HepG2 (cell line): ENCODE data around the gene MCOLN1. TPM values are rescaled to one million over a fixed set of nuclear protein-coding genes. Genes with fewer than 3 reads are reported as not detected.

ENCODE experiments used
- ATAC-seq: fragments of 200-7000 bp; cut with Tn5 transposase; 3 replicates; pipeline ENCODE4 v1.9.1; 2020; ENCODE audit warnings: mild to moderate bottlenecking, moderate library complexity
- BruUV-seq: library from RNA; stranded (reverse); fragments of 400-500 nt; replicated peaks from 2 replicates; lab custom pipeline; 2021; lab: Mats Ljungman, UMichigan
- CTCF ChIA-PET: fragments of 300-600 bp; formaldehyde crosslinking; extraction: SDS; loops from one replicate; lab custom pipeline; 2021; ENCODE audit warnings: low total read pairs, inconsistent platforms, low intra/inter-chr PET ratio; lab: Yijun Ruan, JAX
- POLR2A ChIA-PET: fragments of 350-600 bp; sonication (Branson Sonifier 250); formaldehyde crosslinking; loops from one replicate; lab custom pipeline; 2020; ENCODE audit warnings: antibody characterized with exemption, inconsistent platforms; lab: Yijun Ruan, JAX
- DNase-seq: peaks from one replicate; pipeline ENCODE4 v3.0.0-alpha.2; 2015; ENCODE audit warnings: low spot score
- FAIRE-seq: peaks from 3 replicates; lab custom pipeline; 2011; peaks lifted over from hg19 to GRCh38; lab: Jason Lieb, UNC
- H2AFZ ChIP-seq: one replicate; pipeline ENCODE4 v1.6.1; 2011; ENCODE audit warnings: low read length, inconsistent platforms
- H3K27ac ChIP-seq: fragments of 300-600 bp; 3 replicates; pipeline ENCODE4 v1.8.0; 2011; ENCODE audit warnings: mixed run types, mild to moderate bottlenecking, mixed read lengths, low read length, inconsistent platforms; ENCODE audit not compliant: insufficient read depth; ENCODE audit errors: extremely low read length
- H3K27me3 ChIP-seq, 2 experiments: fragments of 200-600 bp in 1 of 2; 2 replicates in 1 of 2; 3 replicates in 1 of 2; pipeline versions ENCODE4 v1.6.0 to v1.8.0; 2011; ENCODE audit warnings: low read length in 2 of 2, mild to moderate bottlenecking in 2 of 2, moderate library complexity in 2 of 2, inconsistent platforms in 1 of 2; ENCODE audit not compliant: insufficient read depth in 2 of 2, control insufficient read depth in 1 of 2
- H3K36me3 ChIP-seq, 2 experiments: fragments of 200-600 bp in 1 of 2; replicated peaks in 1 of 2; 2 replicates in 1 of 2; 3 replicates in 1 of 2; pipeline versions ENCODE4 v1.5.1 to v1.8.0; 2011; ENCODE audit warnings: low read length in 2 of 2, inconsistent platforms in 1 of 2; ENCODE audit not compliant: insufficient read depth in 2 of 2, control insufficient read depth in 1 of 2
- H3K4me1 ChIP-seq: 2 replicates; pipeline ENCODE4 v1.5.1; 2012; ENCODE audit warnings: low read length, inconsistent platforms; ENCODE audit not compliant: insufficient read depth
- H3K4me2 ChIP-seq: 2 replicates; pipeline ENCODE4 v1.6.0; 2011; ENCODE audit warnings: low read depth, low read length, inconsistent platforms
- H3K4me3 ChIP-seq, 3 experiments: fragments of 200-600 bp in 1 of 3; sonication (generic), shearing (Covaris generic) in 1 of 3; replicated peaks in 1 of 3; 2 replicates each; pipeline ENCODE4 v1.5.1; 2011 to 2016; ENCODE audit warnings: low read length in 3 of 3, inconsistent platforms in 2 of 3, low read depth in 2 of 3, mild to moderate bottlenecking in 2 of 3, control low read depth in 1 of 3, mixed read lengths in 1 of 3; ENCODE audit not compliant: insufficient read depth in 1 of 3
- H3K79me2 ChIP-seq: one replicate; pipeline ENCODE4 v1.6.1; 2011; ENCODE audit warnings: low read length, inconsistent platforms; ENCODE audit not compliant: insufficient read depth
- H3K9ac ChIP-seq: 2 replicates; pipeline ENCODE4 v1.6.0; 2011; ENCODE audit warnings: mild to moderate bottlenecking, low read depth, low read length, inconsistent platforms; ENCODE audit not compliant: insufficient read depth
- H3K9me3 ChIP-seq: 2 replicates; pipeline ENCODE4 v1.5.1; 2012; ENCODE audit warnings: mild to moderate bottlenecking, low read length
- H4K20me1 ChIP-seq: 2 replicates; pipeline ENCODE4 v1.6.0; 2011; ENCODE audit warnings: inconsistent platforms, mild to moderate bottlenecking, low read length, moderate library complexity; ENCODE audit not compliant: insufficient read depth
- FOSL2 ChIP-seq: sonication (generic); formaldehyde crosslinking; IDR thresholded peaks from 2 replicates; pipeline ENCODE4 v1.4.0; 2020; ENCODE audit warnings: missing genetic modification reagents
- HNRNPK ChIP-seq: fragments of 200-400 bp; formaldehyde crosslinking; IDR thresholded peaks from 2 replicates; pipeline ENCODE4 v1.6.1; 2018; ENCODE audit warnings: low read length, low read depth, moderate library complexity, mild to moderate bottlenecking; ENCODE audit not compliant: poor library complexity, severe bottlenecking
- WGBS: methylation state at CpG from one replicate; pipeline ENCODE4 v1.1.6; 2017; ENCODE audit warnings: low lambda C conversion rate; 5-methylcytosine and 5-hydroxymethylcytosine counted together
- in situ Hi-C: cut with HindIII; loops from 2 replicates; pipeline ENCODE4 v1.10.0; 2017; ENCODE audit warnings: low pct_unique_long_range_greater_than_20kb; ENCODE audit not compliant: extremely low pct_ligation_motif_present
- intact Hi-C: fragments of 100-400 bp; cut with micrococcal nuclease; formaldehyde crosslinking; loops from one replicate; pipeline ENCODE4 v1.10.0; 2022; ENCODE audit not compliant: unreplicated experiment
- polyA plus RNA-seq, 8 experiments: library from polyadenylated mRNA; depleted of rRNA in 3 of 8; stranded (reverse) in 7 of 8; unstranded in 1 of 8; fragments of >200 nt; fragmentation: Illumina TruSeq in 4 of 8; extraction: Trizol in 4 of 8; gene quantifications; 2 replicates each; pipeline versions ENCODE4 v1.2.1 to v1.2.3, GENCODE V29; 2011 to 2016; ENCODE audit warnings: low read depth in 4 of 8, missing spikeins in 1 of 8, mixed read lengths in 1 of 8; ENCODE audit not compliant: insufficient read depth in 1 of 8
- total RNA-seq, 5 experiments: library from RNA; depleted of rRNA; stranded (reverse); fragments of >200 nt; fragmentation: Illumina TruSeq; extraction: Trizol; gene quantifications; 2 replicates each; pipeline ENCODE4 v1.2.3, GENCODE V29; 2016; ENCODE audit warnings: low read depth in 1 of 5
- TF ChIP-seq, protein P1 (sequence below): sonication (generic); formaldehyde crosslinking; IDR thresholded peaks from 2 replicates; pipeline ENCODE4 v1.9.0; 2022; ENCODE audit warnings: low read depth, missing genetic modification reagents
- TF ChIP-seq, protein P2 (sequence below): sonication (generic); formaldehyde crosslinking; IDR thresholded peaks from 2 replicates; pipeline ENCODE4 v1.5.0; 2020; ENCODE audit warnings: mild to moderate bottlenecking, low read depth, missing genetic modification reagents, borderline replicate concordance
- TF ChIP-seq, protein P3 (sequence below): IDR thresholded peaks from 2 replicates; pipeline ENCODE4 v1.6.1; 2016; ENCODE audit warnings: low read depth, control low read depth
- TF ChIP-seq, protein P4 (sequence below), 2 experiments: IDR thresholded peaks; 2 replicates each; pipeline ENCODE4 v1.6.1; 2011 to 2012; ENCODE audit warnings: low read length in 2 of 2, borderline replicate concordance in 1 of 2, low read depth in 1 of 2, mild to moderate bottlenecking in 1 of 2, moderate library complexity in 1 of 2
- TF ChIP-seq, protein P5 (sequence below): sonication (generic); formaldehyde crosslinking; IDR thresholded peaks from 2 replicates; pipeline ENCODE4 v1.5.0; 2020; ENCODE audit warnings: mild to moderate bottlenecking, missing genetic modification reagents

The MCOLN1 gene
- total and polyA plus RNA-seq, 2 of the 13 experiments (the other 11 are each of a cell fraction or from before 2014, with no cell fraction given): 3.4 to 15.7 TPM

DNA sequence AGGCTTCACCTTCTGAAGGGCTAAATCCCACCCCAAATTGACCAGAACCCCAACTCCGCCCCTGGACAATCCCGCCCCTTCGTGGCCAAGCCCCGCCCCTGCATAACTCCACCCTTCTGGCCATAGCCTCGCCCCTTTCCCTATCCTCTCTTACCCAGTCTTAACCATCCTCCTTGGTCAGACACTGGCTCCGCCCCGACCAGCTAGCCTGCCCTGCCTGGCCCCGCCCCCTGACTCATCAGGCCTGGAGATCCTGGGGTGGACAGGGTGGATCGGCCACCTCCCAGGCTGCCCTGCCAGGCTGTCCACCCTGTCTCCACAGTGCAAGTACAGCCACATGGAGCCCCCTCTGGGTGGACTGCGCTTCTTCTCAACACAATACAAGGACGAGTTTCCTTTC is 14.5 kb upstream of the MCOLN1 start:
- ATAC-seq (peak; percentile 60), FAIRE-seq (no peak), DNase-seq (peak; percentile 26)
- 36% methylated on average over 10 of the region's 11 CpGs for WGBS
- Histone ChIP-seq H4K20me1 (no peaks in the 10 kb centered on the region), H3K4me3 (no peak overlapping the region), H3K4me1 (peaks cover 8% of the 10 kb centered on the region), H3K36me3 (no peaks in the 10 kb centered on the region), H3K9me3 (no peaks in the 10 kb centered on the region), H3K79me2 (no peaks in the 10 kb centered on the region), H3K27me3 (no peaks in the 10 kb centered on the region; a peak in 1 of 5 replicates), H3K27ac (no peak overlapping the region), H3K9ac (no peak overlapping the region), H3K4me2 (no peak overlapping the region), H2AFZ (no peak overlapping the region)
- ChIA-PET CTCF (no interaction called here), POLR2A (no interaction called here)
- intact Hi-C loops: no loop called here
- TF ChIP-seq FOSL2 (CRISPR knock-in tag): peak; percentile 79
- TF ChIP-seq, protein P1, sequence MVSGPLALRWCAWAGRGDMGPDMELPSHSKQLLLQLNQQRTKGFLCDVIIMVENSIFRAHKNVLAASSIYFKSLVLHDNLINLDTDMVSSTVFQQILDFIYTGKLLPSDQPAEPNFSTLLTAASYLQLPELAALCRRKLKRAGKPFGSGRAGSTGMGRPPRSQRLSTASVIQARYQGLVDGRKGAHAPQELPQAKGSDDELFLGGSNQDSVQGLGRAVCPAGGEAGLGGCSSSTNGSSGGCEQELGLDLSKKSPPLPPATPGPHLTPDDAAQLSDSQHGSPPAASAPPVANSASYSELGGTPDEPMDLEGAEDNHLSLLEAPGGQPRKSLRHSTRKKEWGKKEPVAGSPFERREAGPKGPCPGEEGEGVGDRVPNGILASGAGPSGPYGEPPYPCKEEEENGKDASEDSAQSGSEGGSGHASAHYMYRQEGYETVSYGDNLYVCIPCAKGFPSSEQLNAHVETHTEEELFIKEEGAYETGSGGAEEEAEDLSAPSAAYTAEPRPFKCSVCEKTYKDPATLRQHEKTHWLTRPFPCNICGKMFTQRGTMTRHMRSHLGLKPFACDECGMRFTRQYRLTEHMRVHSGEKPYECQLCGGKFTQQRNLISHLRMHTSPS (CRISPR knock-in tag): no peak
- BruUV-seq: no TSS peak
- in situ Hi-C loops: no loop called here

DNA sequence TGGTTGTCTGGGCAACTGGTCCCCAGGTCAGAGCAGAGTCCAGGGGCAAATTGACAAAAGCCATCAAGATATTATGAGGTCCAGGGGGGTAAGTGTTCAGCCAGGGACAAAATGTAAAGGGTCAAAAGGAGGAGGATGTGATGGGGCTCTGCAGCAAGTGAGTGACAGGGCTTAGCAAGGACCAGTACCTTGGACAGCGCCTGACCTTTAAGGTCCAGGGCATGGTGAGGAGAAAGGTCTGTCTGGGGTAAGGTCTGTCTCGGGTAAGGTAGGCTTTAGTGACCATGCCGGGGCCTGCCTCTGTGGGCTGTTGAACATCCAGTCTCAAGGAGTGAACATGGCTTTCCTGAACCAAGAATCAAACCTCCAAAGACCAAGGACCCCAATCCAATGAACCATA is 12.8 kb upstream of the MCOLN1 start:
- Histone ChIP-seq H3K9ac (no peak overlapping the region), H3K27me3 (no peaks in the 10 kb centered on the region; a peak in 1 of 5 replicates), H4K20me1 (no peaks in the 10 kb centered on the region), H3K4me3 (no peak overlapping the region), H2AFZ (no peak overlapping the region), H3K9me3 (no peaks in the 10 kb centered on the region), H3K79me2 (no peaks in the 10 kb centered on the region), H3K36me3 (no peaks in the 10 kb centered on the region), H3K4me1 (peaks cover 8% of the 10 kb centered on the region), H3K27ac (no peak overlapping the region), H3K4me2 (no peak overlapping the region)
- FAIRE-seq (no peak), DNase-seq (no peak), ATAC-seq (no peak)
- ChIA-PET POLR2A (no interaction called here), CTCF (no interaction called here)
- WGBS: 0% methylated on average over 2 of the region's 3 CpGs
- intact Hi-C loops (no loop called here), in situ Hi-C loops (no loop called here)
- no TSS peak for BruUV-seq
- TF ChIP-seq, protein P2, sequence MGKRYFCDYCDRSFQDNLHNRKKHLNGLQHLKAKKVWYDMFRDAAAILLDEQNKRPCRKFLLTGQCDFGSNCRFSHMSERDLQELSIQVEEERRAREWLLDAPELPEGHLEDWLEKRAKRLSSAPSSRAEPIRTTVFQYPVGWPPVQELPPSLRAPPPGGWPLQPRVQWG (CRISPR knock-in tag): no peak
- TF ChIP-seq, protein P3, sequence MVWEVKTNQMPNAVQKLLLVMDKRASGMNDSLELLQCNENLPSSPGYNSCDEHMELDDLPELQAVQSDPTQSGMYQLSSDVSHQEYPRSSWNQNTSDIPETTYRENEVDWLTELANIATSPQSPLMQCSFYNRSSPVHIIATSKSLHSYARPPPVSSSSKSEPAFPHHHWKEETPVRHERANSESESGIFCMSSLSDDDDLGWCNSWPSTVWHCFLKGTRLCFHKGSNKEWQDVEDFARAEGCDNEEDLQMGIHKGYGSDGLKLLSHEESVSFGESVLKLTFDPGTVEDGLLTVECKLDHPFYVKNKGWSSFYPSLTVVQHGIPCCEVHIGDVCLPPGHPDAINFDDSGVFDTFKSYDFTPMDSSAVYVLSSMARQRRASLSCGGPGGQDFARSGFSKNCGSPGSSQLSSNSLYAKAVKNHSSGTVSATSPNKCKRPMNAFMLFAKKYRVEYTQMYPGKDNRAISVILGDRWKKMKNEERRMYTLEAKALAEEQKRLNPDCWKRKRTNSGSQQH (CRISPR knock-in tag): peak; percentile 86; the same call in 1 of the 2 replicates
- TF ChIP-seq, protein P4, sequence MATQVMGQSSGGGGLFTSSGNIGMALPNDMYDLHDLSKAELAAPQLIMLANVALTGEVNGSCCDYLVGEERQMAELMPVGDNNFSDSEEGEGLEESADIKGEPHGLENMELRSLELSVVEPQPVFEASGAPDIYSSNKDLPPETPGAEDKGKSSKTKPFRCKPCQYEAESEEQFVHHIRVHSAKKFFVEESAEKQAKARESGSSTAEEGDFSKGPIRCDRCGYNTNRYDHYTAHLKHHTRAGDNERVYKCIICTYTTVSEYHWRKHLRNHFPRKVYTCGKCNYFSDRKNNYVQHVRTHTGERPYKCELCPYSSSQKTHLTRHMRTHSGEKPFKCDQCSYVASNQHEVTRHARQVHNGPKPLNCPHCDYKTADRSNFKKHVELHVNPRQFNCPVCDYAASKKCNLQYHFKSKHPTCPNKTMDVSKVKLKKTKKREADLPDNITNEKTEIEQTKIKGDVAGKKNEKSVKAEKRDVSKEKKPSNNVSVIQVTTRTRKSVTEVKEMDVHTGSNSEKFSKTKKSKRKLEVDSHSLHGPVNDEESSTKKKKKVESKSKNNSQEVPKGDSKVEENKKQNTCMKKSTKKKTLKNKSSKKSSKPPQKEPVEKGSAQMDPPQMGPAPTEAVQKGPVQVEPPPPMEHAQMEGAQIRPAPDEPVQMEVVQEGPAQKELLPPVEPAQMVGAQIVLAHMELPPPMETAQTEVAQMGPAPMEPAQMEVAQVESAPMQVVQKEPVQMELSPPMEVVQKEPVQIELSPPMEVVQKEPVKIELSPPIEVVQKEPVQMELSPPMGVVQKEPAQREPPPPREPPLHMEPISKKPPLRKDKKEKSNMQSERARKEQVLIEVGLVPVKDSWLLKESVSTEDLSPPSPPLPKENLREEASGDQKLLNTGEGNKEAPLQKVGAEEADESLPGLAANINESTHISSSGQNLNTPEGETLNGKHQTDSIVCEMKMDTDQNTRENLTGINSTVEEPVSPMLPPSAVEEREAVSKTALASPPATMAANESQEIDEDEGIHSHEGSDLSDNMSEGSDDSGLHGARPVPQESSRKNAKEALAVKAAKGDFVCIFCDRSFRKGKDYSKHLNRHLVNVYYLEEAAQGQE (IDR thresholded peaks at IDR 0.05; ENCODE audit: borderline replicate concordance in 1 of 2, low read depth in 1 of 2, low read length in 2 of 2): peak; percentile 94 to 98
- TF ChIP-seq, protein P5, sequence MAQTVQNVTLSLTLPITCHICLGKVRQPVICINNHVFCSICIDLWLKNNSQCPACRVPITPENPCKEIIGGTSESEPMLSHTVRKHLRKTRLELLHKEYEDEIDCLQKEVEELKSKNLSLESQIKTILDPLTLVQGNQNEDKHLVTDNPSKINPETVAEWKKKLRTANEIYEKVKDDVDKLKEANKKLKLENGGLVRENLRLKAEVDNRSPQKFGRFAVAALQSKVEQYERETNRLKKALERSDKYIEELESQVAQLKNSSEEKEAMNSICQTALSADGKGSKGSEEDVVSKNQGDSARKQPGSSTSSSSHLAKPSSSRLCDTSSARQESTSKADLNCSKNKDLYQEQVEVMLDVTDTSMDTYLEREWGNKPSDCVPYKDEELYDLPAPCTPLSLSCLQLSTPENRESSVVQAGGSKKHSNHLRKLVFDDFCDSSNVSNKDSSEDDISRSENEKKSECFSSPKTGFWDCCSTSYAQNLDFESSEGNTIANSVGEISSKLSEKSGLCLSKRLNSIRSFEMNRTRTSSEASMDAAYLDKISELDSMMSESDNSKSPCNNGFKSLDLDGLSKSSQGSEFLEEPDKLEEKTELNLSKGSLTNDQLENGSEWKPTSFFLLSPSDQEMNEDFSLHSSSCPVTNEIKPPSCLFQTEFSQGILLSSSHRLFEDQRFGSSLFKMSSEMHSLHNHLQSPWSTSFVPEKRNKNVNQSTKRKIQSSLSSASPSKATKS (CRISPR knock-in tag): no peak
- TF ChIP-seq HNRNPK: no peak
